AG09309 (cell line): ENCODE results near the gene ITIH3.
"Not testable (repeated sequence)": the region's sequence is repeated elsewhere in the genome, so short reads cannot be mapped to it uniquely, and the experiment has no call there.

Experiments
- DNase-seq: peaks from one replicate; pipeline ENCODE4 v3.0.0-alpha.2; 2010; ENCODE audit warnings: low read depth
- H3K4me3 ChIP-seq: 2 replicates; pipeline ENCODE4 v1.5.1; 2011; ENCODE audit warnings: mild to moderate bottlenecking, low read depth, low read length, moderate library complexity; ENCODE audit not compliant: control insufficient read depth
- CTCF ChIP-seq: IDR thresholded peaks from 2 replicates; pipeline ENCODE4 v1.5.1; 2011; ENCODE audit warnings: mild to moderate bottlenecking, low read depth, low read length, inconsistent platforms; ENCODE audit not compliant: insufficient read depth, control insufficient read depth; ENCODE audit errors: missing control alignments

Gene ITIH3

DNA sequence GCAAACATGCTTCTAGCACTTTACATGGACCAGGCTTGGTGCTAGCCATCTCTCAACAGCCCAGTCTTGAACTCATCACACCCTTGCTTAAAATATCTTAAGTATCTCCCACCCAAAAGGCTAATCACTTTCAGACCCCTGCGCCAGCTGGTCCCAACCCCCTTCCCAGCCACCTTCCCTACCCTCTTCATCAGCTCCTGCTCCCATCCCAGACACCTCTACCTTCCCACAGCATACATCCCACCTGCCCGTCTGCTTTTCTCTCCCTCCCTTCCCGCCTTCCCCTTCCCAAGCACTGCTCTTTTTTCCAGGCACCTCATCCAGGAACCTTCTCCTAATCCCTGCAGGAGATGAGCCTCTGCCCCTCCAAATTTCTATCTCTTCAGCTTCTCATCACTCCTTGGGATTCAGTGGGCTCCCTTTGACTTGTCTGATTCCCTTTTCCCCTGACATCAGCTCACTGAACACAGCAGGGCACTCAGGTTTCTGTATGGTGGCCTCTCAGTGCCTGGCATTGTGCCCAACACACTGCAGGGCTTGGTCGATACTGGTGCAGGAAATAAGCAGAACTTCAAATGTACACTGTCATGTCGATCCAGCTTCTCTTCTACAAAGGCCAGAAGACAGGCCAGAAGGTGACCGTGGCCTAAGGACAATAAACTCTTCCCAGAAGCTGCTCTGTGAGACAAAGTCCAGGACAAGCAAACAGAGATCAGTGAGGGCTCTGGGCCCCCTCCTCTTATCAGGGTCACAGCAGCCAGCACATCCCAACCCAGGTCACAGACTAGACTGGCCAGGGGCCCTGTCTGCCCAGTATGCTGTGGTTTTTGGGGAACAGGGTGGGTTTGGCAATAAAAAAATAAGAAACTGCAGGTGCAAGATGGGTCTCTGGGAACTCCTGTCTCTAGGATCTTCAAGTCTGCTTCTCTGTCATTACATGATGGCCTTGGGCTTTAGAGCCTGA is 19.4 kb upstream of the ITIH3 start:
- no peak for DNase-seq
- no peak for TF ChIP-seq CTCF
- no peak overlapping the region for H3K4me3 ChIP-seq

GRCh38 chr3:52775877-52776276 is 18.7 kb upstream of the ITIH3 start:
- TF ChIP-seq CTCF, result no peak
- DNase-seq, result no peak
- H3K4me3 ChIP-seq, result no peak overlapping the region

- DNase-seq, H3K4me3 ChIP-seq: not testable (repeated sequence)
Observed at GRCh38 chr3:52776486-52776885, 18.1 kb upstream of the ITIH3 start.

DNA sequence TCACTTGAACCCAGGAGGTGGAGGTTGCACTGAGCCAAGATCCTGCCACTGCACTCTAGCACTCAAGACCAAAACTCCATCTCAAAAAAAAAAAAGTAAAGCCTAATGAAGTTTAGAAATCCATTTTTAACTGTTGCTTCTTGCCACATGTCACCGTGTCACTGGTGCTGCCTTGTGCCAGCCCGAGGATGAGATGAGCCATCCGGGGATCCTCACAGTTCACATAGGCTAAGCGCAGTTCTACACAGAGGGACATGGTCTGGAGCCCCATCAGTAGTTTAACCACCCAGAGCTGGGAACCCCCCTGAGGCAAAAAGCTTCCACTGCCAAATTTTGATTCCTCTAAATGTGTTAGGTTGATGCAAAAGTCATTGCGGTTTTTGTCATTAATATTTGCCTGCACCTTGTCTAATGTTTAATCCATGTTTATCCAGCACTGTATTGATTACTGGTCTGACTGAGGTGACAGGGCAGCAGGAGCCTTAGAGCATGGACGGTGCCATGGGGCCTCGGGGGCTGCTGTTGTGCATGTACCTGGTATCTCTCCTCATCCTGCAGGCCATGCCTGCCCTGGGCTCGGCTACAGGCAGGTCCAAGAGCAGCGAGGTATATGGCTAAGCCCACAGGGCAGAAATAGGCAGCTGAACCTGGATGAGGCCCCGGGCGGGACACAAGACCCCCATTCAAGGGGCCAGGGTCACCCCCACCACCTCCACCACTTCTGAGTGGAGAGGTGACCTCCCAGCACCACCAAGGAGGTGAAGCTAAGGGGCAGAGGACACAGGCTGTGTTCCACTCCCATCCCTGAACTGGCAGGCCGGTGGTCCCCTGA is 17.3 kb upstream of the ITIH3 start, which contains the start of gene ITIH1:
Gene ITIH1, plus strand, starts transcription at position 473 of the 832 bp plus-strand sequence. Its CDS starts 17 bp downstream, at position 490.
- TF ChIP-seq CTCF, result no peak
- H3K4me3 ChIP-seq, result no peak within 1 kb of the TSS
- DNase-seq, result no peak

DNA sequence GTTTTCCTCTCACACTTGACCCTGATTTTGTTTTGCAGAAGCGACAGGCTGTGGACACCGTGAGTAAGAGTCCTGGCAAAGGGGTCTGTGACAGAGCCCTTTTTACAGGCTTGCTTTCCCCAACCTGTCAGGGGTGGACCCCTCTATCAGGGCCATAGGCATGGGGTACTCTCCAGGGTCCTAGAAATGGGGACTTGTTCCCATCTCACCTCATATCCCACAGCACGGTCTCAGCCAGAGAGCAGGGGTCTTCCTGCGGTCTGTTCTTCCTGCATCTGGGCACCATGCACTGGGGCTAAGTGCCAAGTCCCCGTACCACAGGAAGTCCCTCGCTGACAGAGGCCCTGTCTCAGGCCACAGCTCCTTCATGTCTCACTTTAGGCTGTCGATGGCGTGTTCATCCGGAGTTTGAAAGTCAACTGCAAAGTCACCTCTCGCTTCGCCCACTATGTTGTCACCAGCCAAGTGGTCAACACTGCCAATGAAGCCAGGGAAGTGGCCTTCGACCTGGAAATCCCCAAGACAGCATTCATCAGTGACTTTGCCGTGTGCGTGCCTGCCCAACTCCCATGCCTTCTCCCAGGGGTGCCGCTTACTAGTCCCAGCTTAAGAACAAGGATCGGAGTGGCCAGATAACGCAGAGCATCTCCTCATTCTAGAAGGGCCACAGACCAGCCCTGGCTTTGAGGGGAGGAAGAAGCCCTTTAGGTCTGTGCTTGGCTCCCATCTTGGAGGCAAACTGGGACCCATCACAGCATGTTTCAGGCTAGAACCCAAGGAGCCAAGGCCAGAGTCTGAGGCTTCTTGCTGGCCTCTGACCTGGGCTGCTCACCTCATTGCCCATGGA is 16.4 kb upstream of the ITIH3 start:
- H3K4me3 ChIP-seq, result no peak overlapping the region
- no peak for DNase-seq
- TF ChIP-seq CTCF, result no peak

DNA sequence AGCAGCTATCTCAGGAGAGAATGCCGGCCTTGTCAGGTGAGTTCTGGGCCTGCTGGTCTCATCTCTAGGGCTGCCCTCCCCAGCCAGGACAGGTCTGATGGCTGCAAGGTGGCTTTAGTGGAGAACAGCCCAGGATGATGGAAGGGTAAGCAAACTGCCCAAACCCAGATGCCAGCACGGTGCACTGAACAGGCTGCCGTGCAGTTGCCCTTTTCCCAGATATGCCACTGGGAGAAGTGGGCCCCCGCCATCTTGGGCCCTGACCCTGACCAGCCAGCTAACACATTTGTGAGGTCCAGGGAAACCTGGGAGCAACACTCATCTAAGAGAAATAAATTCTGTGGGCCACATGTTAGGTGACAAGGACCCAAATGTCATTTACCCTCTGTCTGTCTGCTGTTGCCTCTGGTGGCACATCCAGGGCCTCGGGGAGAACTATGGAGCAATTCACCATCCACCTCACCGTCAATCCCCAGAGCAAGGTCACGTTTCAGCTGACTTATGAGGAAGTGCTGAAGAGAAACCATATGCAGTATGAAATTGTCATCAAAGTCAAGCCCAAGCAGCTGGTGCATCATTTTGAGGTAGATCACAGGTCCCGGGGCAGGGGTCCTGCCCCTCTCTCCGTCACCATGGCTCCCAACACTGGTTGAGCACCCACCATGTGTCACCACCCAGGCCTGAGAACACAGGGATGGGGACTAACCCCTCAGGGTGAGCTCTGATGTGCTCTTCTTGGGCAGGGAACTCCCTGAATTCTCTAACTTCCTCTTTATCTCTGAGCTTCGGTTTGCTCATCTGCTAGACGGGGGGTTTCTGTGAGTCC is 15.4 kb upstream of the ITIH3 start:
- no peak overlapping the region for H3K4me3 ChIP-seq
- DNase-seq, result no peak
- no peak for TF ChIP-seq CTCF
